ENCODE measurements around the gene CDK14.

DNA sequence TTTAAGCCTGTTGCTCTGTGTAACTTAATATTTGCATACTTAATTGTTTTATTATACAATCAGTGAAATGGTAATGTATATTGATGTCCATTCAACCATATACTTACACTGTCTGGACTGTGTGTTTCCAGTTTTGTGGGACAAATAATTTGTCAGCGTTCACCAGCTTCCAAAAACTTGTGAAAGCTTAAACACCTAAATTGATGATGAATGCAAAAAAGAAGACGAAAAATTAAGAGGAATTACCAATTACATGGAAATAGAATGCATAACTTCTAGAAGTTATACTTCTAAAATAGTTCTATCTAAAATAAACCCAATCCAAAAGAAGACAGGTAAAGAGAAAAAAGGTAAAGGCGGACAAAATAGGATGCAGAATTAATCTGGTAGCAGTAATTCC is 513.1 kb downstream of the CDK14 start:
- TF ChIP-seq, protein P1, sequence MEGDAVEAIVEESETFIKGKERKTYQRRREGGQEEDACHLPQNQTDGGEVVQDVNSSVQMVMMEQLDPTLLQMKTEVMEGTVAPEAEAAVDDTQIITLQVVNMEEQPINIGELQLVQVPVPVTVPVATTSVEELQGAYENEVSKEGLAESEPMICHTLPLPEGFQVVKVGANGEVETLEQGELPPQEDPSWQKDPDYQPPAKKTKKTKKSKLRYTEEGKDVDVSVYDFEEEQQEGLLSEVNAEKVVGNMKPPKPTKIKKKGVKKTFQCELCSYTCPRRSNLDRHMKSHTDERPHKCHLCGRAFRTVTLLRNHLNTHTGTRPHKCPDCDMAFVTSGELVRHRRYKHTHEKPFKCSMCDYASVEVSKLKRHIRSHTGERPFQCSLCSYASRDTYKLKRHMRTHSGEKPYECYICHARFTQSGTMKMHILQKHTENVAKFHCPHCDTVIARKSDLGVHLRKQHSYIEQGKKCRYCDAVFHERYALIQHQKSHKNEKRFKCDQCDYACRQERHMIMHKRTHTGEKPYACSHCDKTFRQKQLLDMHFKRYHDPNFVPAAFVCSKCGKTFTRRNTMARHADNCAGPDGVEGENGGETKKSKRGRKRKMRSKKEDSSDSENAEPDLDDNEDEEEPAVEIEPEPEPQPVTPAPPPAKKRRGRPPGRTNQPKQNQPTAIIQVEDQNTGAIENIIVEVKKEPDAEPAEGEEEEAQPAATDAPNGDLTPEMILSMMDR (IDR thresholded peaks at IDR 0.05) = no peak
- TF ChIP-seq POLR2A (IDR thresholded peaks at IDR 0.05) = no peak
